Psoas muscle (tissue), 8 donors: ENCODE data around the gene NT5DC4. TPM values are rescaled to one million over a fixed set of nuclear protein-coding genes. Genes with fewer than 3 reads are reported as not detected.
"Not testable (repeated sequence)": the region's sequence is repeated elsewhere in the genome, so short reads cannot be mapped to it uniquely, and the experiment has no call there.

ENCODE experiments used
- ATAC-seq, 4 donors: fragments of 200-7000 bp; cut with Tn5 transposase; one replicate each; pipeline ENCODE4 v1.9.1; 2020; ENCODE audit warnings: moderate library complexity in 3 of 4, mild to moderate bottlenecking in 2 of 4
- DNase-seq, 2 donors: peaks; one replicate each; pipeline ENCODE4 v3.0.0-alpha.2; 2020
- H3K27ac ChIP-seq: fragments of 200-600 bp; one replicate; pipeline ENCODE4 v1.8.0; 2022
- H3K27me3 ChIP-seq, 3 donors: fragments of 200-600 bp in 1 of 3; one replicate each; pipeline versions ENCODE4 v1.6.1 to v1.8.0; 2013 to 2022; ENCODE audit warnings: low read length in 2 of 3, mild to moderate bottlenecking in 2 of 3, moderate library complexity in 1 of 3; ENCODE audit not compliant: insufficient read depth in 3 of 3
- H3K36me3 ChIP-seq, 2 donors: fragments of 200-600 bp in 1 of 2; one replicate each; pipeline versions ENCODE4 v1.6.1 to v1.8.0; 2013 to 2022; ENCODE audit warnings: low read depth in 1 of 2, mild to moderate bottlenecking in 1 of 2, moderate library complexity in 1 of 2; ENCODE audit not compliant: insufficient read depth in 1 of 2
- H3K4me1 ChIP-seq: fragments of 200-600 bp; one replicate; pipeline ENCODE4 v1.8.0; 2022
- H3K4me3 ChIP-seq: fragments of 200-600 bp; one replicate; pipeline ENCODE4 v1.8.0; 2022; ENCODE audit warnings: mild to moderate bottlenecking
- H3K9me3 ChIP-seq: fragments of 200-600 bp; one replicate; pipeline ENCODE4 v1.8.0; 2022
- CTCF ChIP-seq: fragments of 200-600 bp; IDR thresholded peaks from one replicate; pipeline ENCODE4 v1.8.0; 2022; ENCODE audit warnings: antibody characterized with exemption
- WGBS, 3 donors: extraction: QIAGEN DNeasy Blood & Tissue Kit; methylation state at CpG; one replicate each; pipeline versions ENCODE4 v1.1.6 to v1.1.7; 2013; 5-methylcytosine and 5-hydroxymethylcytosine counted together
- intact Hi-C, 2 donors: fragments of 100-400 bp; cut with DNase I; formaldehyde crosslinking; loops; one replicate each; pipeline versions ENCODE4 v1.11.0 to v1.14.2; 2022
- polyA plus RNA-seq, 3 donors: library from polyadenylated mRNA; stranded (reverse); fragments of 200-250 nt; gene quantifications; one replicate each; pipeline ENCODE4 v1.2.3, GENCODE V29; 2013
- total RNA-seq, 4 donors: library from RNA; stranded (reverse); fragmentation: NEBNext Ultra II Directional in 2 of 4; extraction: Animal tissue kit (Norgen Biotek cat#: 25700) in 2 of 4; gene quantifications; one replicate each; pipeline versions ENCODE4 v1.2.1 to v1.2.4, GENCODE V29; 2021 to 2023
- donor health status: healthy with polysubstance abuse.
- donor health status: DM: no; HTN: no; CAD: no; lungs with moderate emphysema.
- donor health status: Bipolar disorder and iron deficiency.
- donor health status: healthy.
- donor health status: DM: yes; HTN: yes; CAD: no.
- donor health status: DM: no; HTN: no; CAD: no.
- donor health status: DM: no; HTN: no; CAD: no.
- donor health status: DM: yes; HTN: yes; CAD: no.

The NT5DC4 gene
- total and polyA plus RNA-seq, 7 donors, result not detected

- TF ChIP-seq CTCF, result no peak
- no peaks in the 10 kb centered on the region for H3K27me3 ChIP-seq
- H3K27ac ChIP-seq, result no peak overlapping the region
- no peaks in the 10 kb centered on the region for H3K36me3 ChIP-seq
- no peaks in the 10 kb centered on the region for H3K4me1 ChIP-seq
- H3K4me3 ChIP-seq, result no peak overlapping the region
- no peaks in the 10 kb centered on the region for H3K9me3 ChIP-seq
- no peak for DNase-seq
- intact Hi-C loops, result no loop called here
- no peak for ATAC-seq
- 84 to 85% (median 85%) methylated on average over 7 of the region's 7 CpGs for WGBS, 3 donors
These were observed 5.8 kb upstream of the NT5DC4 start for GRCh38 chr2:112714836-112715631.

GRCh38 chr2:112716094-112716493 lies 4.7 kb upstream of the NT5DC4 start:
- H3K9me3 ChIP-seq, DNase-seq, H3K27ac ChIP-seq, H3K27me3 ChIP-seq, H3K36me3 ChIP-seq, intact Hi-C loops, ATAC-seq, H3K4me3 ChIP-seq, H3K4me1 ChIP-seq: not testable (repeated sequence)
- 86 to 92% (median 91%) methylated on average over 1 of the region's 1 CpG for WGBS, 3 donors

GRCh38 chr2:112716826-112717352 lies 3.9 kb upstream of the NT5DC4 start:
- H3K4me3 ChIP-seq, intact Hi-C loops, H3K9me3 ChIP-seq, H3K36me3 ChIP-seq, ATAC-seq, H3K4me1 ChIP-seq, H3K27ac ChIP-seq, H3K27me3 ChIP-seq, DNase-seq: not testable (repeated sequence)
- WGBS, 3 donors, result 88 to 94% (median 93%) methylated on average over 2 of the region's 5 CpGs

- H3K9me3 ChIP-seq, result no peaks in the 10 kb centered on the region
- WGBS, 3 donors, result 70 to 87% (median 72%) methylated on average over 12 of the region's 12 CpGs
- H3K4me3 ChIP-seq, result no peak overlapping the region
- no peak overlapping the region for H3K27ac ChIP-seq
- DNase-seq (no peak), ATAC-seq (no peak)
- intact Hi-C loops, result no loop called here
- H3K36me3 ChIP-seq, result no peaks in the 10 kb centered on the region
- no peaks in the 10 kb centered on the region for H3K27me3 ChIP-seq
- no peaks in the 10 kb centered on the region for H3K4me1 ChIP-seq
- no peak for TF ChIP-seq CTCF
These were observed 1.9 kb upstream of the NT5DC4 start for GRCh38 chr2:112718863-112719370.

GRCh38 chr2:112721819-112722522 lies 1.2 kb downstream of the NT5DC4 start:
- Histone ChIP-seq H3K4me3 (no peak overlapping the region), H3K9me3 (no peaks in the 10 kb centered on the region), H3K27me3 (no peaks in the 10 kb centered on the region), H3K27ac (no peak overlapping the region), H3K4me1 (no peaks in the 10 kb centered on the region), H3K36me3 (no peaks in the 10 kb centered on the region)
- TF ChIP-seq CTCF, result no peak
- ATAC-seq (no peak), DNase-seq (no peak)
- intact Hi-C loops, result no loop called here
- 84 to 89% (median 85%) methylated on average over 21 to 23 of the region's 23 CpGs for WGBS, 3 donors
